HEK293T (cell line): ENCODE measurements around the gene TOB1.

ENCODE experiments used
- BHLHE40 ChIP-seq: fragments of 450-650 bp; IDR thresholded peaks from 2 replicates; pipeline ENCODE4 v1.6.1; 2016; ENCODE audit warnings: mild to moderate bottlenecking, moderate library complexity, borderline replicate concordance
- CTBP1 ChIP-seq: fragments of 450-650 bp; IDR thresholded peaks from 2 replicates; pipeline ENCODE4 v1.6.1; 2016; ENCODE audit warnings: borderline replicate concordance
- ELF4 ChIP-seq: fragments of 450-650 bp; IDR thresholded peaks from 2 replicates; pipeline ENCODE4 v1.6.1; 2017; ENCODE audit warnings: antibody characterized with exemption
- FOXA1 ChIP-seq: fragments of 450-650 bp; IDR thresholded peaks from 2 replicates; pipeline ENCODE4 v1.6.1; 2016; ENCODE audit warnings: mild to moderate bottlenecking
- FOXK2 ChIP-seq: fragments of 450-650 bp; IDR thresholded peaks from 2 replicates; pipeline ENCODE4 v1.6.1; 2016; ENCODE audit warnings: mild to moderate bottlenecking
- FOXM1 ChIP-seq: fragments of 450-650 bp; IDR thresholded peaks from 2 replicates; pipeline ENCODE4 v1.6.1; 2017; ENCODE audit warnings: mild to moderate bottlenecking, borderline replicate concordance
- HDGF ChIP-seq: fragments of 450-650 bp; IDR thresholded peaks from 2 replicates; pipeline ENCODE4 v1.6.1; 2017; ENCODE audit warnings: antibody characterized with exemption, borderline replicate concordance
- L3MBTL2 ChIP-seq: fragments of 450-650 bp; conservative IDR thresholded peaks from 2 replicates; pipeline ENCODE4 v1.6.1; 2016; ENCODE audit warnings: mild to moderate bottlenecking
- LEF1 ChIP-seq: fragments of 450-650 bp; IDR thresholded peaks from 2 replicates; pipeline ENCODE4 v1.6.1; 2017; ENCODE audit warnings: mild to moderate bottlenecking, borderline replicate concordance
- NFRKB ChIP-seq: fragments of 450-650 bp; IDR thresholded peaks from 2 replicates; pipeline ENCODE4 v1.6.1; 2016; ENCODE audit warnings: mild to moderate bottlenecking, moderate library complexity
- SP1 ChIP-seq: fragments of 450-650 bp; IDR thresholded peaks from 2 replicates; pipeline ENCODE4 v1.6.1; 2017
- SUZ12 ChIP-seq: fragments of 450-650 bp; IDR thresholded peaks from 2 replicates; pipeline ENCODE4 v1.6.1; 2016; ENCODE audit warnings: mild to moderate bottlenecking
- TARDBP ChIP-seq: fragments of 450-650 bp; IDR thresholded peaks from 2 replicates; pipeline ENCODE4 v1.6.1; 2016
- TF ChIP-seq, protein P1 (sequence below): fragments of 450-650 bp; IDR thresholded peaks from 2 replicates; pipeline ENCODE4 v1.6.1; 2016

DNA sequence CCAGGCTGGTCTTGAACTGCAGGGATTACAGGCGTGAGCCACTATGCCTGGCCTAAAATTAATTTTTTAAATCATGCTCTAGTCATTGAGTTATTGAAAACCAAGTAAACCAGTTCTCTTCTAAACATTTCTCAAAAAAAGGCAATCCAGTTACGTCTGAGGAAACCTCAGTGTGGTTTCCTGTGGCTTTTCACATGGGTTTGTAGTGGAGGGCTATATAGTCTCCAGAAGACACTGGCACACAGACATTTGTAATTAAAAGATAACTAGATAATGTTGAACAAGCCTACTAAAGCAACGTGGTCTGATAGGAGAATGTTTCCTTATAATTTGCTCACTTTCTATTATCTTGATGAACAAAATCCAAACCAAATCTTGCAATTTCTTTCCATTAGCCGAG lies 5.2 kb upstream of the TOB1 start:
- no peak for TF ChIP-seq L3MBTL2
- TF ChIP-seq, protein P1, sequence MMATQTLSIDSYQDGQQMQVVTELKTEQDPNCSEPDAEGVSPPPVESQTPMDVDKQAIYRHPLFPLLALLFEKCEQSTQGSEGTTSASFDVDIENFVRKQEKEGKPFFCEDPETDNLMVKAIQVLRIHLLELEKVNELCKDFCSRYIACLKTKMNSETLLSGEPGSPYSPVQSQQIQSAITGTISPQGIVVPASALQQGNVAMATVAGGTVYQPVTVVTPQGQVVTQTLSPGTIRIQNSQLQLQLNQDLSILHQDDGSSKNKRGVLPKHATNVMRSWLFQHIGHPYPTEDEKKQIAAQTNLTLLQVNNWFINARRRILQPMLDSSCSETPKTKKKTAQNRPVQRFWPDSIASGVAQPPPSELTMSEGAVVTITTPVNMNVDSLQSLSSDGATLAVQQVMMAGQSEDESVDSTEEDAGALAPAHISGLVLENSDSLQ = no peak
- TF ChIP-seq FOXA1 = no peak
- TF ChIP-seq BHLHE40 = no peak
- TF ChIP-seq TARDBP = no peak
- no peak for TF ChIP-seq FOXM1
- no peak for TF ChIP-seq FOXK2
- TF ChIP-seq NFRKB = no peak
- no peak for TF ChIP-seq LEF1
- TF ChIP-seq SUZ12 = no peak
- no peak for TF ChIP-seq ELF4
- no peak for TF ChIP-seq CTBP1
- no peak for TF ChIP-seq SP1
- TF ChIP-seq HDGF = no peak
